Measurements from ENCODE around the gene AKAP8. TPM values are rescaled to one million over a fixed set of nuclear protein-coding genes. Genes with fewer than 3 reads are reported as not detected.
"Not testable (repeated sequence)": the region's sequence is repeated elsewhere in the genome, so short reads cannot be mapped to it uniquely, and the experiment has no call there.

The AKAP8 gene
- total RNA-seq, 1 experiment from 2014 or later: 17.9 TPM

DNA sequence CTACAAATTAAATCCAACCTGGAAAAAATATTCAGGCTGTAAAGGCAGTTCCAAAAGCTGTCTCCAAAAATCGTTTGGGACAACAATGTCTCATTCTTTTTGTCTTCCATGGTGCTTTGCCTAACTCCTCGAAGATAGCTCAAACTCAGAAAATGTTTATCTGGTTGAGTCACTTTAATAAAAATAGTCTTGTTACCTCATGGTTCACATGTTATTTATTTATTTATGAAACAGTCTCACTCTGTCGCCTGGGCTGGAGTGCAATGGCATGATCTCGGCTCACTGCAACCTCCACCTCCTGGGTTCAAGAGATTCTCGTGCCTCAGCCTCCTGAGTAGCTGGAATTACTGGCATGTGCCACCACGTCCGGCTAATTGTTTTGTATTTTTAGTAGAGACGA, 42.4 kb downstream of the AKAP8 start:
- DNase-seq (ENCODE audit: extremely low read depth, low read depth): no peak

DNA sequence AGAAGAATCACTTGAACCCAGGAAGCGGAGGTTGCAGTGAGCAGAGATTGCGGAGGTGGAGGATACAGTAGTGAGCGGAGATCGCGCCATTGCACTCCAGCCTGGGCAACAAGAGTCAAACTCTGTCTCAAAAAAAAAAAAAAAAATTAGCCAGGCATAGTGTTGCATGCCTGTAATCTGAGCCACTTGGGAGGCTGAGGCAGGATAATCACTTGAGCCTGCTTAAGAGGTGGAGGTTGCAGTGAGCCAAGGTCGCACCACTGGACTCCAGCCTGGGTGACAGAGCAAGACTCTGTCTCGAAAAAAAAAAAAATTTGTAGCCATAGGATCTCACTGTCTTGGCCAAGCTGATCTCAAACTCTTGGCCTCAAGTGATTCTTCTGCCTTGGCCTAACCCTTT, 43.6 kb downstream of the AKAP8 start:
- DNase-seq (ENCODE audit: extremely low read depth, low read depth): not testable (repeated sequence)

DNA sequence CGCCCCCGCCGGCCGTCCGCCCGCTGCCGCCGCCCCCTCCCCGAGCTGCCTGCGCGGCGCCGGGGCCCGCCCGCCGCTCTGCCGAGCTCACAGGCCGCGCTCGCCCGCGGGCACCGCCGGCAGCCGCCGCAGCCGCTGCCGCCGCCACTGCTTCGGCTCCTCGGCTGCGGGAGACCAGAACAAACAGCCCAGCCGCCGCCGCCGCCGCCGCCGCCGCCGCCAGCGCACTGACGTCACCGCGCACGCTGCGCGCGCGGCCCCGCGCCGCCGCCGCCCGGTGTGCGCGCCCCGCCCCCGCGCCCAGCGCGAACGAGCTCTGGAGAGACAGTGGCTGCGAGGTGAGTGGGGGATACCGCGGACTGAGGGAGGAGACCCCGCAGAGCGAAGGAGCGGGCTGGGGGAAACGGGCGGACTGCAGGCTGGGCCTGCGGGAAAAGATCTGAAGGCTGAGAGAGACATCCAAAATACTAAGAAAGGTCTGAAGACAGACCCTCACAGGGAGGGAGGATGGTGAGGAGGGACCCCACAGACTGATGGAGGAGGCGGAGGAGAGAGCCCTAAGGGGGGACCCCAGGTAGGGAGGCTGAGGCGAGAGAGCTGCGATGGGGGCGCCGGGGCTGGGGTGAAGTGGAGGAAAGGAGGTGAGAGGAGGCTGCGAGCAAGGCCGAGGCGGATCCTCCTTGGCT, 47.1 kb downstream of the AKAP8 start, which contains the start of gene BRD4:
BRD4 (minus strand) TSS at position 229 of the 686 bp plus-strand sequence. CDS start 59,440 bp downstream, outside the sequence.
- DNase-seq (ENCODE audit: extremely low read depth, low read depth): no peak

DNA sequence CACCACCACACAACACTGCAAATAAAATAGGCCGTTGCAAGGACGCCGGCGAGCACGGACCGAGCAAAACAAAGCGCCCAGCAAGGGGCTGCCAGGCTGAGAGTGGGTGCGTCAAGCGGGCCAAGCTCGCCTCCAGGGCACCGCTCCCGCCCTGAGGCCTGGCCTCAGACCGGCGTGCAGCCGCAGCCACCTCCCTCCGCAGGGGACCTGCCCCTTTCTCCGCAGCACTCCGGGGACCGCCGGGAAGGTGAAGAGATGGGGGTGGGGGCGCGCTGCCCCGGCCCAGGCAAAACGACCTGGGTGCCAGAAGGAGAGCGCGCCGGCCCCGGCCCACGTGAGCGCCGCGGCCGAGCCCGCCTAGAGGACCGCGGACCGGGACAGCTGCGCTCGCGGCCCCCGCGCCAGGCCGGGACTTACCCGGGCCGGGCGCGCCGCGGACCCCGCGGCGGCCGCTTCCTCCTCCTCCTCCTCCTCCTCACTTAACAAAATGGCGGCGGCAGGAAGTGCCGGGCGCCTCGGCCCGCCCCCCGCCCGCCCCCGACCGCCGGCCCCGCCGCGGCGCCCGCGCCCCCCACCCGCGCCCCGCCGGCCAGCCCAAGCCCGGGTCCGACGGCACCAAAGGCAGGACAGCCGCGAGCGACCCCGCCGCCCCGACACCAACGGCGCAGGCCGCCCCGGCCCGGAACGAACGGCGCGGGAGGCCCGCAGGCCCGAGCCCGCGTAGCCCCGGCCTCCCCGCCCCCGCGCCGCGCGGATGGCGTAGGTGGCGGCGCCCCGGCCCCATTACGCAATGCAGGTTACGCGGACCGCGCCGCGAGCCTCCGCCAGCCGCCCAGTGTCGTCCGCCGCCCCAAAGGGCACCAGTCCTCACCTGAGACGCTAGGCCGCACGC, 47.9 kb downstream of the AKAP8 start:
- peak; percentile 26 for DNase-seq (ENCODE audit: extremely low read depth, low read depth)

DNA sequence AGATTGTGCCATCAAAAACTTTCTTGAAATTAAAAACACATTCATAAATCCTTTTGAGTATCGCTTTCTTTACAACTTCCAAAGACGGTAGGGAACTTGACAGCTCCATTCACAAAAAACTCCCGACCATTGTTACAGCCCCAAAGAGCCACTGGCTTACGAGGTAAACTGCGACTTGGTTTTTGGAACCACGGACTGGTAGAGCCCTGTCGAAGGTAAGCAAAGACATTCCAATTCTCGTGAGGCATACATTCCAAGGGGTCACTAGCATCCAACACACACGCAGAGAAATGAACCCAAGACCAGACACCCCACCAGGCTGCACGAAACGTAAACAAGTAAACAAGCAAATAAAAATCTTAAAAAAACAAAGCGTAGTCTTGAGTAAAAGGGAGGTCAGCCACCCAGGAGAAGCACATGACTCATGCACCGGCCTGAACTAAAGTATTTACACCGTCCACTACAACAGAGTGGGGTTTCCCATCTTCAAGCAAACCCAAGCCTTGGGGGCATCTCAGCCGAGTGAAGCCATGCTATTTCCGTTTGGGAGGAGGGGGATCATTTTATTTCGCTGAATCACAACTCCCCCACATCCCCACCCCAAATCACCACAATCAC, 48.7 kb downstream of the AKAP8 start:
- DNase-seq (ENCODE audit: extremely low read depth, low read depth): peak; percentile 25

DNA sequence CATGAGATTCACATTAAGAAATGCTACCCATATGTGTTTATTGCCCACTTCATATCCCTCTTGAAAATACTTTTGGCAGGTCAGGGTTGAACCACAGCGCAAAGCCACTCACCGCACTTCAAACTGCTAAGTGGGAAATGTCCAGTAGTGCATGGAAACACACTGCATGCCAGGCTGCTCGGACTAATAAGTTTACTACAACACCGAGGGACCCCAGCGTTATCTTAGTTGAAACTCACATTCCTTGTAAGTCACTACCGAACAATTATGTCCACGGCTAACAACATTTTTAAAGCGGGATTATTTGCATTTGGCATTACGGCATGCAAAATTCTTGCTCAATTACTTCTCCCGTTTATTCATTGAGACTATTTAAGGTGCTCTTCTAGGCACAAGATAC, 51.3 kb downstream of the AKAP8 start:
- DNase-seq (ENCODE audit: extremely low read depth, low read depth): no peak

DNA sequence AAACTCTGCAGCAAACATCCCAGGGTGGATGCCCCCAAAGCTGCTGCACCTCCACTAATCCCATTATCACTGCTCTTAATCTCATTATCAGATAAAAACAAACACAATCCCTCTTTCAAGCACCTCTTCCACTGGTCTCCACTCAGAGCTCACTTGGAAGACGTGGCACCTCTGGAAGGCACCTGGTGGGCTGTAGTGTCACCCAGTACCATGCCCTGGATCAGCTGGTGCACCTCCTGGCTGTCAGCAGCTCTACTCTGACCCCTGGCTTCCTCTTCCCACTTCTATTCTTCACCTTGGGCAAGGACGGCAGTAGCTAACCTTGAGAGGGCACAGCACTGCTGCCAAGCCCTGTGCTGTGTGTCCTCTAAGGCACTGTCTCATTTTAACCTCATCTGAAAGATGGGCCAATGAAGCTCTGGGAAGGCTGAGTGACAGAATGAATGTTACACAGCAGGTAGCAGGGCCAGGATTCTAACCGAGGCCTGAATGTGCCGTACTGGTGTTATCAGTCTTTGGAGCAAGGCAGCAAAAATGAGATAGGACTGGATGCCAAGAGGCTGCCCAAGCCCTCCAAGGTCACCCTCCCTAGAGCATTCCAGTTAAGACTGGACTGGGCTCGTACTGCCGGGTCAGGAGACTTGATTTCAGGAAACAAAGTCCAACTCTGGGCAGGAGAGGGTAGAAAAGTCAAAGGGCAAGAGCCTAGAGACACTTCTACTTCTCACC, 54.6 kb downstream of the AKAP8 start:
- DNase-seq (ENCODE audit: extremely low read depth, low read depth): no peak

DNA sequence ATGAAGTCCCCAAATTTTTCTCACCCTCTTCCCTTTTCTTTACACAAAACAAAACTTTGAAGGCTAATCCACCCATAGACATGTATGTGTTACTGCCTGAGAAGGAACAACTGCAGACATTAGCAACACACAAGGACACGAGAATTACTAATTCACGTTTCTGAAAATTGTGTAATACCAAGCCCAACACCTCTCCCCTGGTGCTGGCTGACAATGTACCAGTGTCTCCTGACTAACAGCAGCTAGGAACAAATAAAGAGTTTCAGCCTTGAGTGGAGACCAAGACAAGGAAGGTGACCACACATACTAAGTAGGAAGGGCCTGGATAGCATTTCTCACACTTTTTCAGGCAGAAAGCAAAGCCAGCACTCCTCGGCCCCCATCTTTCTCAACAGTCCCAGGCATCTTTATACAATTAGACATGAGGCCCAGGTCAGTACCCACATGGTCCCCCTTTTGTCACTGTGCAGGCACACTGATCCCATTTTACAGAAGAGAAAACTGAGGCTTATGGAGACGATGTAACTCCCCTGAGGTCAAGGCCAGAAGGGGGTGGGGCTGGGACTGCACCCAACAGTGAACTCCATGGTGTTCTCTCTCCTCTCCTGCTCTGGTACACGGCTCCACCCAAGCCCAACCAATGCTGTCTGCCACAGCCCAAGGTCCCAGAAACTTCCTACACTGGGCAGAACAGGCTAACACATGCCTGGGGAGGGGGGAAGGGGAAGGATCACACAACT, 55.9 kb downstream of the AKAP8 start:
- no peak for DNase-seq (ENCODE audit: extremely low read depth, low read depth)

DNA sequence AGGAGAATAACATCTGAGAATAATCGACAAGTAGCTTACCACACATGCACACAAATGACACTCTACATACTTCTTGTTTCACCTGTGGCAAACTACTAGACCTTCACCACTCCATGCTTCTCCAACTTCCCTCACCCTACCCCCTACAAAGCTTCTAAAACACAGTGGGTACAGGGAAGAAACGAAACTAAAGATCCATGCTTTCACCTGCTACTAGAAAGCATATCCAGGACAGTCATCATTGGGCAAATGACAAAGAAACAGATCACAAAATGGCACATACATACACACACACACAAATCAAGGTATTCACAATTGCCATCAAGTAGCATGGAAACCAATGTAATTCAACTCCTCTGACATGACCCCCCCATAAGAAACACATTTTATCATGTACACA, 57.8 kb downstream of the AKAP8 start:
- no peak for DNase-seq (ENCODE audit: extremely low read depth, low read depth)

DNA sequence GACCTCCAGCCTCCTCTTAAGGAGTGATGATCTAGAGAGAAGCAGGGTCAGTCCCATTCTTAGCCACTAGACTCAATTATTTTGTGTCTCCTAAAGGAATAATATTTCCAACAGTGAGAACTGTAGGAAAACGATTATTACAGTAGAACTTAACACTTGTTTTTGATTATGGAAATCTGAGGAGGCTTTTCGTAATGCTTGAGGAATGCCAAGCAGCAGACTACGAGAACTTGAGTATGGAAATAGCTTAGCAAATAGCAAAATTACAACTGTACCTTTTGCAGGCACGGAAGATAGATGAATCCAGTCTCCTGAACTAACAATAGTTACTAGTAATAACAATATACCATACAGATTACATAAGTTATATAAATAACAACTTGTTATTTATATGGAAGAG, 59.5 kb downstream of the AKAP8 start:
- DNase-seq (ENCODE audit: extremely low read depth, low read depth): no peak

DNA sequence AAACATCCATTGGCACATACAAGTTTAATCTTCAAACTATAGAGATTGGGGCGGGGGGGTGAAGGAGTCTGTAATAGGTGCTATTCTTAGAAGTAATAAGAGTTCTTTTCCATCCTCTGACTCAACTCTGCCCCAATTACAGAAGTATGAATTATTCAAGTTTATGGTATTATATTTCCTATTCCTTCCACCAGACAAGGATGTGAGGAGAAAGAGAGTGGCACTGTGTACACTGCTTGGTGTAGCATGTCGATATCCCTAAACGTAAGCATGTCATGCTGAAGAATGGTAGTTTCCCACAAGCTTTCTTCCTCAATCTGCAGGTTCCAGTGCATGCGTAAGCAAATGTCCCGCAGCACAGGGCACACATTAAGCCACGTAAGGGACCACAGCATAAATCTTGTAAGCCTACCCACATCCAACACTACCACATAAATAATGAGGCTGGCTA, 61.3 kb downstream of the AKAP8 start:
- no peak for DNase-seq (ENCODE audit: extremely low read depth, low read depth)

DNA sequence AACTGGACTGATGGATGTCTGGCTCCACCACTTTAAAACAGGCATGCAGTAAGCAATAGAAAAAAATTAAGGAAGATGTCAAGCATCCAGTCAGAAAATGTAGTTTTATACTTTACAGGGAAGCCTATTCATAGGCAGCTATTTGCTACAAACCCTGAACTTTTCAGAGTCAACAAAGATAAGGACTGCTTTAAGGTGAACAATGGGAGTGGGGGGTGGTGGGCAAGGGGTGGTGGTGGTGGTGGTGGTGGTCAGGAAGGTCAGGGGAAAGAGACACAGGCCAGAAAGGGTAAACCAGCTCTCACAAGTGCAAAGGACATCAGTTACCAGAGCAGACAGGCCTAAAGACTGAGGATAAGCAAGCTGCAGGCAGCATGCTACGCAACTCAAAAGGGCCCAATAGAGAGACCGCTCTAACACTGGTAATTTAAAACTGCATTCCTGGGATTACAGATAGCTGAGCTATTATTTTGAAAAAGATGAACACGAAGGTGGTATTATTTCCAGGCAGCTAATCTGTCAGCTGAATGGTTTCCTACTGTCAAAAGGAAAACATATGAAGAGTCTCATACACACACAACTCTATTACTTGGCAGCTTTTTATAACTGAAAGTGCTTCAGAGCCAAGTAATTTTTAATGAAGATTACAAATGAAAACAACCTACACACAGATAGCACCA, 62.1 kb downstream of the AKAP8 start:
- DNase-seq (ENCODE audit: extremely low read depth, low read depth): no peak

DNA sequence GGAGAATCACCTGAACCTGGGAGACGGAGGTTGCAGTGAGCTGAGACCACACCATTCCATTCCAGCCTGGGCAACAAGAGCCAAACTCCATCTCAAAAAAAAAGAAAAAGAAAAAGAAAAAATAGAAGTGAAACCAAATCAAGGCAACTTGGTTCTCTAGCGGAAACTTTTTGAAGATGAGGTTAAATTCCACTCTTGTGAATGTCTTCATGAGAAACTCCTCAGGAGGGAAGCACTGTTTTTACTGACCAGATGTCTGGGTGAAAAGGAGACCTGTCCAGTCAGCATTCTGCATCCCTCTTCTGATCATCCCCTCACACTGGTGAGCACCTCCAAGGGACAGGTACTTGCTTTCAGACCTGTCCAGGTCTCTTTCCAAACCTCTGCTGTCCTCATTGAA, 63.1 kb downstream of the AKAP8 start:
- no peak for DNase-seq (ENCODE audit: extremely low read depth, low read depth)

DNA sequence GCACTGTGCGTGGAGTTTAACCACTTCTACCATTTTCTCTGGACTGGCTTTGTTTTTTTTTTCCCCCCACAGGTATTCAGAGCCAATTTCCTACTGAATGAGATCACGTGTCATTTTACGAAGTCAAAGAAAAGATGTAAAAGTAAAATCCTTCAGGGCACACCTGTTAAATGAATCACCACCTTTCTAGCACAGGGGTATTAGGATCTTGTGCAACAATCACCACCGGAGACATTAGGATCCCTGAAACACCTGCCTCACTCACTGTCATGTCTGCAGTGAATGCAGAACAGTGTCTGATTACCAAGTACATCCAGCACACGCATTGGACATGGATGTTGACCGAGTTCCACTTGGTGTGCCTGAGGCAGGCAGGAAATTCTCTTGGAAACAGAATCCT, 64.5 kb downstream of the AKAP8 start:
- DNase-seq (ENCODE audit: extremely low read depth, low read depth): no peak

DNA sequence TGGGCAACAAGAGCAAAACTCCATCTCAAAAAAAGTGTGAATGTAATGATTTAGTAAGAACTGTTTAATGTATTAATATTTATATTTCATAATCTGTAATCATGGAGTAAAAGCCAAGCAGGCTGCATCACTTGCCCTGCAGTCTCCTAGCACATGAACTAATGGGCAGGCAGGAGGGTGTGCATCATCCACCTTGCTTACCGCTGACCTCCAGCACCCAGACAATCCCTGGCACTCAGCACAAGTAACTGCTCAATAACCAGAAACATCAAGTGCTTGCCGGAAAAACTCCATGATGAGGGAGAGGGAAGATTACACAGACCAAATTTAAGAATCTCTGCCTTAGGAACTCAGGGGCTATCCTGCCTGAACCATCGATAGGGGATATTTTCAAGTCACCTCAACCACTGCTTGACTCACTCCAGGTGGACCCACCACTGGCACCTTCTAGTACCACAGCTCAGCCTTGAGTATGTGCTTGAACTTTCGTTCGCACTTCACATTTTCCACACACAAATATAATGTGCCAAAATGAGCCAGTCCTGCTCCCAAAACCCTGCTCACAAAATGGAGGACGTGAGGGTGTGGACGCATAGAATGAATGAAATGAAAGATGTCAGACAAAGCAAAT, 65.8 kb downstream of the AKAP8 start:
- DNase-seq (ENCODE audit: extremely low read depth, low read depth): no peak

DNA sequence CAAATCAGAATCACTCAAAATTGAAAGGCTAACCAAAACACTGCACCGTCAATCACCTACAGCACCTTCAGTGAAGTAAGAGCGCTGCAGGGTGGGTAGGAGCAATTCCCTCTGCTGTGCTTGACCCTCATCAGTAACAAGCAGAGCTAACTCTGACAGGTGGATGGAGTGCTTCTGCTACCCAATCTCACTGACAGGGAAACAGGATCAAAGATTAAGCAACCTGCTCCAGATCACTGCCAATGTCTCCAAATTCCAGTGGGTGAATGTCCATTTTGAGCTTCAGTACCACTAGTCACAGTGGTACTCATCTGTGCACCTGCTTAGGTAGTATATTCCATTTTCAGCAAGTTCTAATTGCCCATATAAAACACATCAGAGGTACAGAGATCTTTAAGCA, 72.4 kb downstream of the AKAP8 start:
- DNase-seq (ENCODE audit: extremely low read depth, low read depth): no peak

DNA sequence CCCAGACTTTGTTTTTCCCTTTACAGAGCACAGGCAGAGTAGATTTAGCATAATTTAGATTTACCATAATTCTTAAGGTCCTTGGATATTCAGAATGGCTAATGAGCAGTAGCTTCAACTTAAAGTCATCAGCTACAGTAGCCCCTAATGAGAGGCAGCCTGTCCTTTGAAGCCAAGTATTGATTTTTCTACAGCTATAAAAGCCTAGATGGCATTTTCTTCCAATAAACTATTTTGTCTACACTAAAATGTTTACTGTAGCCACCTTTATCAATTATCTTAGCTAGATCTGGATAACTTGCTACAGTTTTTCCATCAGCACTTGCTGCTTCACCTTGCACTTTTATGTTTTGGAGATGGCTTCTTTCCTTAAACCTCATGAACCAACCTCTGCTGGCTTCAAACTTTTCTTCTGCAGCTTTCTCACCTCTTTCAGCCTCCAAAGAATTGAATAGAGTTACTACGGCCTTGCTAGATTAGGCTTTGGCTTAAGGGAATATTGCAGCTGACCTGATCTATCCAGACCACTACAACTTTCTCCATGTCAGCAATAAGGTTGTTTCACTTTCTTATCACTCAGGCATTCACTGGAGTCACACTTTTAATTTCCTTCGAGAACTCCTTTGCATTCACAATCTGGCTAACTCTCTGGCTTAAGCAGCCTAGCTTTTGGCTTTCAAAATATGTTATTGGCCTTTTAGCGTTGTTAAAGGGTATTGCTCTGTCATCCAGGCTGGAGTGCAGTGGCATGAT, 73.8 kb downstream of the AKAP8 start:
- DNase-seq (ENCODE audit: extremely low read depth, low read depth): no peak

DNA sequence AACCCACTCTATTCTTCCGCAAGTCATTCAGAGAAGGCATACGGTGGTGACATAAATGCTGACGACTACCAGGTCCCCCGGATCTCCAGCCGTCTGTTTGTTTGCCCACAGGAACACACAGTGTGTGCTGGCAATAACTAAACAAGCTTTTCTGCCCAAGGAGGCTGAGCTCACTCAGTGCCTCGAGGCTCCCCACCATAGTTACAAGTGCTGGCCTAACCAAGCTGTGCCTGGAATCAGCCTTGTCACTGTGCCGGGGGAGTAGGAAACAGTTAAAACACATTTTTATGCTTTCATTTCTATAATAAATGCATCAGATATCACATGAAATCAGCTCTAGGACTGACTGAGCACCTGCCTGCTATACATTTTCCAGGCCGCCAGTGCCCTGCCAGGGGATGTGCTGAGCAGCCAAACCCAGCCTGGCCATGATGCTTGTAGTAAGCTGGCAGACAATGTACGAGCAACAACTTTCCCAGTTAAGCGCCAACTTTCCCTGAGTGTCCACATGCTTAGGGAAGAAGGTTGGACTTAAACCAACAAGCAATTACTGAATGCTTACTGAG, 75.4 kb downstream of the AKAP8 start:
- peak; percentile 70 for DNase-seq (ENCODE audit: extremely low read depth, low read depth)

Measured in NCI-H460 (cell line).